K562 (cell line): ENCODE measurements around the gene AP1AR.

Source experiments
- ARID2 ChIP-seq: fragments of 450-650 bp; IDR thresholded peaks from 2 replicates; pipeline ENCODE4 v1.6.1; 2017; ENCODE audit warnings: antibody characterized with exemption, mild to moderate bottlenecking
- CEBPB ChIP-seq: fragments of 450-650 bp; IDR thresholded peaks from 2 replicates; pipeline ENCODE4 v1.6.1; 2016; ENCODE audit warnings: missing genetic modification characterization, missing compliant biosample characterization
- CTCF ChIP-seq, 3 experiments: IDR thresholded peaks in 2 of 3; conservative IDR thresholded peaks in 1 of 3; 2 replicates each; pipeline ENCODE4 v1.5.1; 2011 to 2012; ENCODE audit warnings: low read length in 3 of 3, mild to moderate bottlenecking in 3 of 3, control low read depth in 2 of 3, improper control_type of control experiment in 1 of 3, inconsistent platforms in 1 of 3, low read depth in 1 of 3, mixed read lengths in 1 of 3, moderate library complexity in 1 of 3; ENCODE audit not compliant: insufficient read depth in 2 of 3
- ERF ChIP-seq: fragments of 450-650 bp; formaldehyde crosslinking; IDR thresholded peaks from 2 replicates; pipeline ENCODE4 v1.4.0; 2020; ENCODE audit warnings: mild to moderate bottlenecking, mixed read lengths
- GABPA ChIP-seq: fragments of 200-800 bp; sonication (Bioruptor generic); conservative IDR thresholded peaks from 2 replicates; pipeline ENCODE4 v1.6.1; 2016; ENCODE audit warnings: low read depth, missing genetic modification characterization, missing compliant biosample characterization
- NUFIP1 ChIP-seq: fragments of 450-650 bp; IDR thresholded peaks from 2 replicates; pipeline ENCODE4 v1.6.1; 2018; ENCODE audit not compliant: partially characterized antibody
- TARDBP ChIP-seq: fragments of 450-650 bp; IDR thresholded peaks from 2 replicates; pipeline ENCODE4 v1.6.1; 2016
- XRCC3 ChIP-seq: fragments of 450-650 bp; IDR thresholded peaks from 2 replicates; pipeline ENCODE4 v1.6.1; 2017; ENCODE audit warnings: mild to moderate bottlenecking, moderate library complexity

GRCh38 chr4:112252234-112252633 is 20.6 kb downstream of the AP1AR start:
- TF ChIP-seq ARID2, result no peak
- TF ChIP-seq XRCC3, result no peak
- no peak for TF ChIP-seq GABPA (tag)
- no peak for TF ChIP-seq NUFIP1
- no peak for TF ChIP-seq TARDBP
- no peak for TF ChIP-seq CEBPB (tag)
- TF ChIP-seq CTCF (IDR thresholded peaks at IDR 0.05 in 2 of 3, conservative IDR thresholded peaks at IDR 0.05 in 1 of 3; ENCODE audit: insufficient read depth in 2 of 3, low read depth in 1 of 3, low read length in 3 of 3), result no peak
- TF ChIP-seq ERF (CRISPR knock-in tag), result no peak
